OCI-LY7 (cell line): ENCODE measurements around the gene PSMC3IP. TPM values are rescaled to one million over a fixed set of nuclear protein-coding genes. Genes with fewer than 3 reads are reported as not detected.

Source experiments
- BruUV-seq: library from RNA; stranded (reverse); fragments of 400-500 nt; replicated peaks from 2 replicates; lab custom pipeline; 2021; lab: Mats Ljungman, UMichigan
- CTCF ChIA-PET: fragments of 300-600 bp; sonication (Branson Sonifier 250); formaldehyde crosslinking; loops from one replicate; lab custom pipeline; 2022; ENCODE audit warnings: antibody characterized with exemption; ENCODE audit not compliant: unreplicated experiment; lab: Charles Lee
- POLR2A ChIA-PET: fragments of 300-600 bp; sonication (Branson Sonifier 250); formaldehyde crosslinking; loops from one replicate; lab custom pipeline; 2022; ENCODE audit warnings: antibody characterized with exemption; lab: Charles Lee
- DNase-seq: peaks from one replicate; pipeline ENCODE4 v3.0.0-alpha.2; 2015; ENCODE audit warnings: low spot score
- H2AFZ ChIP-seq: fragments of 200-600 bp; sonication (generic), shearing (Covaris generic); 2 replicates; pipeline ENCODE4 v1.6.1; 2014; ENCODE audit warnings: mild to moderate bottlenecking, antibody characterized with exemption, low read length, moderate library complexity
- H3K27ac ChIP-seq: fragments of 200-600 bp; sonication (generic); 2 replicates; pipeline ENCODE4 v1.5.1; 2014; ENCODE audit warnings: mixed run types, low read depth, mild to moderate bottlenecking, moderate library complexity, low read length, inconsistent platforms; ENCODE audit not compliant: poor library complexity, severe bottlenecking
- H3K36me3 ChIP-seq: fragments of 200-600 bp; sonication (generic); 2 replicates; pipeline ENCODE4 v1.6.1; 2014; ENCODE audit warnings: mild to moderate bottlenecking, antibody characterized with exemption, low read length, moderate library complexity, mixed read lengths; ENCODE audit not compliant: insufficient read depth
- H3K4me1 ChIP-seq: fragments of 200-600 bp; sonication (generic); 2 replicates; pipeline ENCODE4 v1.5.1; 2014; ENCODE audit warnings: mild to moderate bottlenecking, low read length; ENCODE audit not compliant: insufficient read depth, poor library complexity, severe bottlenecking
- H3K4me2 ChIP-seq: fragments of 200-600 bp; sonication (generic); 2 replicates; pipeline ENCODE4 v1.6.1; 2014; ENCODE audit warnings: mild to moderate bottlenecking, low read length
- H3K4me3 ChIP-seq: fragments of 200-600 bp; sonication (generic); 2 replicates; pipeline ENCODE4 v1.5.1; 2014; ENCODE audit warnings: mild to moderate bottlenecking, low read depth, low read length; ENCODE audit not compliant: poor library complexity, severe bottlenecking
- H3K79me2 ChIP-seq: fragments of 200-600 bp; sonication (generic); 2 replicates; pipeline ENCODE4 v1.6.1; 2016; ENCODE audit warnings: low read depth, mild to moderate bottlenecking, low read length, moderate library complexity, mixed read lengths; ENCODE audit not compliant: insufficient read depth
- H3K9me2 ChIP-seq: fragments of 200-600 bp; sonication (generic); 2 replicates; pipeline ENCODE4 v1.6.1; 2016; ENCODE audit warnings: mild to moderate bottlenecking, low read length, mixed read lengths; ENCODE audit not compliant: insufficient read depth
- H3K9me3 ChIP-seq: fragments of 200-600 bp; sonication (generic); 2 replicates; pipeline ENCODE4 v1.6.1; 2014; ENCODE audit warnings: mild to moderate bottlenecking, mixed run types, low read length, mixed read lengths
- H4K20me1 ChIP-seq: fragments of 200-600 bp; sonication (generic); 2 replicates; pipeline ENCODE4 v1.6.1; 2014; ENCODE audit warnings: mild to moderate bottlenecking, antibody characterized with exemption, low read length, moderate library complexity, mixed read lengths; ENCODE audit not compliant: insufficient read depth
- CTCF ChIP-seq: fragments of 200-600 bp; sonication (generic); conservative IDR thresholded peaks from 2 replicates; pipeline ENCODE4 v1.5.1; 2014; ENCODE audit warnings: mild to moderate bottlenecking, antibody characterized with exemption, low read length, moderate library complexity, mixed read lengths
- EZH2phosphoT487 ChIP-seq: fragments of 200-600 bp; sonication (generic); IDR thresholded peaks from 2 replicates; pipeline ENCODE4 v1.6.1; 2018; ENCODE audit warnings: low read depth, borderline replicate concordance, mild to moderate bottlenecking, mixed run types, antibody characterized with exemption, low read length, moderate library complexity, mixed read lengths
- intact Hi-C: fragments of 100-400 bp; cut with micrococcal nuclease; formaldehyde crosslinking; loops from one replicate; pipeline ENCODE4 v1.10.0; 2022; ENCODE audit not compliant: unreplicated experiment
- total RNA-seq, 2 experiments: library from RNA; depleted of rRNA in 1 of 2; stranded (reverse); fragments of >200 nt in 1 of 2; shearing (Covaris generic) in 1 of 2; gene quantifications; 2 replicates each; pipeline ENCODE4 v1.2.3, GENCODE V29; 2014 to 2022

The PSMC3IP gene
- total RNA-seq, 2 experiments from 2014 or later = 27.3 to 36.4 TPM

- H3K9me3 ChIP-seq = no peaks in the 10 kb centered on the region
- intact Hi-C loops = loop anchor here (10.0 kb wide), 1 partner anchor 253 kb away; the partner anchor contains the start of gene BECN1
- peaks cover 4% of the 10 kb centered on the region; the same call in 1 of the 2 replicates for H4K20me1 ChIP-seq
- no peak overlapping the region for H2AFZ ChIP-seq
- H3K79me2 ChIP-seq = peaks cover 30% of the 10 kb centered on the region
- H3K4me3 ChIP-seq = no peak overlapping the region
- H3K36me3 ChIP-seq = peaks cover 88% of the 10 kb centered on the region
- peaks cover 30% of the 10 kb centered on the region for H3K4me1 ChIP-seq
- no peak for DNase-seq
- BruUV-seq = TSS peak; percentile 37
- TF ChIP-seq EZH2phosphoT487 (no peak), CTCF (no peak)
- no peak overlapping the region for H3K27ac ChIP-seq
- ChIA-PET POLR2A (no interaction called here), CTCF (no interaction called here)
- no peak overlapping the region for H3K4me2 ChIP-seq
- H3K9me2 ChIP-seq = no peaks in the 10 kb centered on the region
Observed at GRCh38 chr17:42571435-42572225, 5.9 kb downstream of the PSMC3IP start.

- BruUV-seq = no TSS peak
- Histone ChIP-seq H3K9me2 (no peaks in the 10 kb centered on the region), H3K27ac (no peak overlapping the region), H3K4me3 (no peak overlapping the region), H4K20me1 (no peaks in the 10 kb centered on the region), H3K4me2 (no peak overlapping the region; the same call in 1 of the 2 replicates), H2AFZ (no peak overlapping the region), H3K79me2 (peaks cover 20% of the 10 kb centered on the region), H3K9me3 (no peaks in the 10 kb centered on the region), H3K4me1 (peaks cover 25% of the 10 kb centered on the region), H3K36me3 (peaks cover 90% of the 10 kb centered on the region)
- POLR2A ChIA-PET = interaction anchor here (1.1 kb wide), 1 partner anchor 13 kb away, joined by 3 read pairs; no protein-coding TSS in a partner anchor
- no peak for DNase-seq
- intact Hi-C loops = no loop called here
- CTCF ChIA-PET = interaction anchor here (0.8 to 1.8 kb wide), 2 partner anchors 9 to 19 kb away, joined by 3 to 8 read pairs; partner anchors contain the start of gene PSMC3IP
- TF ChIP-seq CTCF = no peak
- TF ChIP-seq EZH2phosphoT487 = no peak
Observed at GRCh38 chr17:42568341-42569111, 9.0 kb downstream of the PSMC3IP start.
